Thymus (tissue), 11 donors: ENCODE results near the gene CARMIL3. TPM values are rescaled to one million over a fixed set of nuclear protein-coding genes. Genes with fewer than 3 reads are reported as not detected.

ENCODE experiments used
- DNase-seq, 9 donors: peaks; one replicate each; pipeline ENCODE4 v3.0.0-alpha.2; 2013; ENCODE audit warnings: low spot score in 9 of 9, low read depth in 6 of 9, missing footprints in 1 of 9
- H3K27ac ChIP-seq, 2 donors: one replicate each; pipeline ENCODE4 v1.5.1; 2013; ENCODE audit warnings: control low read depth in 1 of 2, low read depth in 1 of 2, low read length in 1 of 2, mild to moderate bottlenecking in 1 of 2, moderate library complexity in 1 of 2
- H3K27me3 ChIP-seq, 2 donors: one replicate each; pipeline ENCODE4 v1.5.1; 2013; ENCODE audit warnings: low read length in 1 of 2; ENCODE audit not compliant: control insufficient read depth in 2 of 2, insufficient read depth in 1 of 2
- H3K36me3 ChIP-seq, 2 donors: one replicate each; pipeline ENCODE4 v1.5.1; 2013; ENCODE audit warnings: low read length in 1 of 2, mild to moderate bottlenecking in 1 of 2, moderate library complexity in 1 of 2; ENCODE audit not compliant: control insufficient read depth in 2 of 2, insufficient read depth in 2 of 2
- H3K4me1 ChIP-seq, 2 donors: one replicate each; pipeline ENCODE4 v1.5.1; 2013; ENCODE audit warnings: low read length in 2 of 2; ENCODE audit not compliant: control insufficient read depth in 2 of 2, insufficient read depth in 2 of 2
- H3K4me3 ChIP-seq, 2 donors: one replicate each; pipeline ENCODE4 v1.5.1; 2013; ENCODE audit warnings: low read length in 2 of 2, control low read depth in 1 of 2, mild to moderate bottlenecking in 1 of 2
- H3K9me3 ChIP-seq, 2 donors: one replicate each; pipeline ENCODE4 v1.5.1; 2013; ENCODE audit warnings: low read length in 1 of 2, mild to moderate bottlenecking in 1 of 2; ENCODE audit not compliant: control insufficient read depth in 2 of 2, insufficient read depth in 1 of 2
- WGBS: extraction: QIAGEN DNeasy Blood & Tissue Kit; methylation state at CpG from one replicate; pipeline ENCODE4 v1.1.7; 2013; 5-methylcytosine and 5-hydroxymethylcytosine counted together
- polyA plus RNA-seq: library from polyadenylated mRNA; stranded (reverse); fragments of 200-250 nt; gene quantifications from one replicate; pipeline ENCODE4 v1.2.3, GENCODE V29; 2013
- total RNA-seq: library from RNA; stranded (reverse); fragments of 120-200 nt; gene quantifications from one replicate; pipeline ENCODE4 v1.2.4, GENCODE V29; 2013
- donor health status: healthy.

Gene CARMIL3
- total and polyA plus RNA-seq, 2 donors = 0.52 to 0.89 TPM

- H3K27ac ChIP-seq = peak overlapping the region; percentile 66 to 97
- DNase-seq = peak in 1 of 9 donors; percentile 16
- H3K9me3 ChIP-seq = no peaks in the 10 kb centered on the region
- H3K4me3 ChIP-seq = peak overlapping the region; percentile 54 to 90
- H3K36me3 ChIP-seq = peaks cover 9 to 11% of the 10 kb centered on the region in 2 donors
- H3K4me1 ChIP-seq = peaks cover 13 to 28% of the 10 kb centered on the region in 2 donors
- 10% methylated on average over 14 of the region's 14 CpGs for WGBS
- no peaks in the 10 kb centered on the region for H3K27me3 ChIP-seq
These were observed 43.0 kb downstream of the CARMIL3 start for GRCh38 chr14:24094841-24095270.

GRCh38 chr14:24095271-24096068, 43.7 kb downstream of the CARMIL3 start:
- Histone ChIP-seq H3K36me3 (peaks cover 9 to 11% of the 10 kb centered on the region in 2 donors), H3K27me3 (no peaks in the 10 kb centered on the region), H3K9me3 (no peaks in the 10 kb centered on the region), H3K27ac (peak overlapping the region; percentile 9 to 14), H3K4me1 (peaks cover 11 to 25% of the 10 kb centered on the region in 2 donors), H3K4me3 (peak overlapping the region; percentile 2 to 54)
- 56% methylated on average over 12 of the region's 12 CpGs for WGBS
- peak in 1 of 9 donors; percentile 37 for DNase-seq

- Histone ChIP-seq H3K4me1 (peaks cover 9 to 22% of the 10 kb centered on the region in 2 donors), H3K4me3 (no peak overlapping the region), H3K27ac (no peak overlapping the region), H3K9me3 (no peaks in the 10 kb centered on the region), H3K36me3 (peaks cover 9 to 14% of the 10 kb centered on the region in 2 donors), H3K27me3 (no peaks in the 10 kb centered on the region)
- no peak for DNase-seq
- 99% methylated on average over 8 of the region's 8 CpGs for whole genome bisulfite sequencing
These were observed 44.9 kb downstream of the CARMIL3 start for GRCh38 chr14:24096545-24097181.

- Histone ChIP-seq H3K9me3 (no peaks in the 10 kb centered on the region), H3K27me3 (no peaks in the 10 kb centered on the region), H3K27ac (no peak overlapping the region), H3K4me1 (peaks cover 9 to 19% of the 10 kb centered on the region in 2 donors), H3K4me3 (no peak overlapping the region), H3K36me3 (peaks cover 9 to 14% of the 10 kb centered on the region in 2 donors)
- DNase-seq = no peak
- WGBS = 97% methylated on average over 16 of the region's 16 CpGs
These were observed 46.6 kb downstream of the CARMIL3 start for GRCh38 chr14:24098229-24098926.

- no peak for DNase-seq
- 97% methylated on average over 17 of the region's 17 CpGs for WGBS
- Histone ChIP-seq H3K27me3 (no peaks in the 10 kb centered on the region), H3K27ac (no peak overlapping the region), H3K9me3 (no peaks in the 10 kb centered on the region), H3K4me1 (peaks cover 4 to 15% of the 10 kb centered on the region in 2 donors), H3K36me3 (peaks cover 9 to 14% of the 10 kb centered on the region in 2 donors), H3K4me3 (no peak overlapping the region)
These were observed 47.4 kb downstream of the CARMIL3 start for GRCh38 chr14:24098927-24099813.

- H3K4me1 ChIP-seq = peaks cover 0 to 3% of the 10 kb centered on the region in 2 donors
- H3K9me3 ChIP-seq = no peaks in the 10 kb centered on the region
- no peak for DNase-seq
- no peaks in the 10 kb centered on the region for H3K27me3 ChIP-seq
- H3K27ac ChIP-seq = no peak overlapping the region
- WGBS = 96% methylated on average over 4 of the region's 4 CpGs
- no peak overlapping the region for H3K4me3 ChIP-seq
- peaks cover 9 to 14% of the 10 kb centered on the region in 2 donors for H3K36me3 ChIP-seq
These were observed 48.6 kb downstream of the CARMIL3 start for GRCh38 chr14:24100197-24100981.

GRCh38 chr14:24100982-24101494, 49.2 kb downstream of the CARMIL3 start:
- Histone ChIP-seq H3K27ac (no peak overlapping the region), H3K27me3 (no peaks in the 10 kb centered on the region), H3K36me3 (peaks cover 9 to 14% of the 10 kb centered on the region in 2 donors), H3K9me3 (no peaks in the 10 kb centered on the region), H3K4me3 (no peak overlapping the region), H3K4me1 (no peaks in the 10 kb centered on the region)
- DNase-seq = no peak
- WGBS = 100% methylated on average over 3 of the region's 3 CpGs
